ENCODE measurements around the gene KIF26B.

DNA sequence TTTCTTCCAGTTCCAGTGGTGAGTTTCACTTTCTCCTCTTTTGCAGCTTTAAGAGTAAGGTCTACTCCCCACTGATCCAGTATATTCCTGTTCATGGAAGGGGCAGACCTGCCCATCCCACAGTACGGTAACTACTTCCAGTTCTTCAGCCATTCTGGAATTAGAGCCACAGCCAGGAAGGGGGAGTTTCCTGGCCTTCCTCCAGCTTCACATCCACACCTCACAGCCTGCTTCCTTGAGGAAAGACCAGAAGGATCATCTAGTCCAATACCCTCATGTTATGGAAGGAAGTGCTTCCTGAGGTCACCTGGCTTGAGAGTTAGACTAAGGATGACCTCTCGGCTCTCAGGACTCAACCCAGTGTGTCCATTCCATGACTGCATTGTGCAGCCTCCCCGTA lies 597.8 kb downstream of the KIF26B start:
- no peak for TF ChIP-seq POLR2A (IDR thresholded peaks at IDR 0.05)
- TF ChIP-seq, protein P1, sequence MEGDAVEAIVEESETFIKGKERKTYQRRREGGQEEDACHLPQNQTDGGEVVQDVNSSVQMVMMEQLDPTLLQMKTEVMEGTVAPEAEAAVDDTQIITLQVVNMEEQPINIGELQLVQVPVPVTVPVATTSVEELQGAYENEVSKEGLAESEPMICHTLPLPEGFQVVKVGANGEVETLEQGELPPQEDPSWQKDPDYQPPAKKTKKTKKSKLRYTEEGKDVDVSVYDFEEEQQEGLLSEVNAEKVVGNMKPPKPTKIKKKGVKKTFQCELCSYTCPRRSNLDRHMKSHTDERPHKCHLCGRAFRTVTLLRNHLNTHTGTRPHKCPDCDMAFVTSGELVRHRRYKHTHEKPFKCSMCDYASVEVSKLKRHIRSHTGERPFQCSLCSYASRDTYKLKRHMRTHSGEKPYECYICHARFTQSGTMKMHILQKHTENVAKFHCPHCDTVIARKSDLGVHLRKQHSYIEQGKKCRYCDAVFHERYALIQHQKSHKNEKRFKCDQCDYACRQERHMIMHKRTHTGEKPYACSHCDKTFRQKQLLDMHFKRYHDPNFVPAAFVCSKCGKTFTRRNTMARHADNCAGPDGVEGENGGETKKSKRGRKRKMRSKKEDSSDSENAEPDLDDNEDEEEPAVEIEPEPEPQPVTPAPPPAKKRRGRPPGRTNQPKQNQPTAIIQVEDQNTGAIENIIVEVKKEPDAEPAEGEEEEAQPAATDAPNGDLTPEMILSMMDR (IDR thresholded peaks at IDR 0.05) = no peak
